WTC11 (cell line): ENCODE results near the gene FRRS1. TPM values are rescaled to one million over a fixed set of nuclear protein-coding genes. Genes with fewer than 3 reads are reported as not detected.

Experiments used
- ATAC-seq: fragments of 200-7000 bp; cut with Tn5 transposase; 2 replicates; pipeline ENCODE4 v1.10.0; 2021; ENCODE audit warnings: mild to moderate bottlenecking, moderate library complexity
- CTCF ChIA-PET: fragments of 300-600 bp; sonication (Branson Sonifier 250); formaldehyde crosslinking; loops from one replicate; lab custom pipeline; 2021; ENCODE audit warnings: antibody characterized with exemption; lab: Charles Lee
- POLR2A ChIA-PET: fragments of 350-600 bp; sonication (Branson Sonifier 250); formaldehyde crosslinking; loops from one replicate; lab custom pipeline; 2021; ENCODE audit warnings: antibody characterized with exemption; lab: Charles Lee
- DNase-seq: peaks from one replicate; pipeline ENCODE4 v3.0.0; 2021; ENCODE audit warnings: low spot score
- H3K27ac Mint-ChIP-seq: 2 replicates; pipeline ENCODE4 v1.8.0; 2021; ENCODE audit warnings: mixed read lengths
- H3K27me3 Mint-ChIP-seq: 2 replicates; pipeline ENCODE4 v1.8.0; 2021; ENCODE audit warnings: low read depth, mild to moderate bottlenecking, moderate library complexity, mixed read lengths
- H3K36me3 Mint-ChIP-seq: 2 replicates; pipeline ENCODE4 v1.8.0; 2021; ENCODE audit warnings: mixed read lengths
- H3K4me1 Mint-ChIP-seq: 2 replicates; pipeline ENCODE4 v1.8.0; 2022; ENCODE audit warnings: mixed read lengths
- H3K4me3 Mint-ChIP-seq: 2 replicates; pipeline ENCODE4 v1.8.0; 2021; ENCODE audit warnings: mild to moderate bottlenecking, moderate library complexity, mixed read lengths
- H3K9me3 Mint-ChIP-seq: 2 replicates; pipeline ENCODE4 v1.8.0; 2021; ENCODE audit warnings: mixed read lengths
- EMX1 ChIP-seq: fragments of 250-450 bp; sonication (Bioruptor Pico); IDR thresholded peaks from 2 replicates; pipeline ENCODE4 v1.8.0; 2021; ENCODE audit warnings: mild to moderate bottlenecking
- ETV6 ChIP-seq: sonication (generic); formaldehyde crosslinking; IDR thresholded peaks from 2 replicates; pipeline ENCODE4 v1.8.1; 2022; ENCODE audit warnings: mild to moderate bottlenecking, missing genetic modification reagents
- KAT7 ChIP-seq: sonication (generic); formaldehyde crosslinking; IDR thresholded peaks from 2 replicates; pipeline ENCODE4 v1.8.1; 2023; ENCODE audit warnings: missing genetic modification reagents, mild to moderate bottlenecking, borderline replicate concordance
- NFATC4 ChIP-seq: fragments of 250-450 bp; sonication (Bioruptor Pico); IDR thresholded peaks from 2 replicates; pipeline ENCODE4 v1.9.0; 2021; ENCODE audit warnings: mild to moderate bottlenecking
- NFE2L1 ChIP-seq: sonication (generic); formaldehyde crosslinking; IDR thresholded peaks from 2 replicates; pipeline ENCODE4 v1.8.1; 2023; ENCODE audit warnings: missing genetic modification reagents
- NFYB ChIP-seq: sonication (generic); formaldehyde crosslinking; conservative IDR thresholded peaks from 2 replicates; pipeline ENCODE4 v1.8.0; 2022; ENCODE audit warnings: low read depth, missing genetic modification reagents
- NR3C1 ChIP-seq: sonication (generic); formaldehyde crosslinking; conservative IDR thresholded peaks from 2 replicates; pipeline ENCODE4 v1.8.1; 2023; ENCODE audit warnings: low read depth, mild to moderate bottlenecking, missing genetic modification reagents
- PRRX2 ChIP-seq: fragments of 250-450 bp; sonication (Bioruptor Pico); IDR thresholded peaks from 2 replicates; pipeline ENCODE4 v1.8.0; 2021; ENCODE audit warnings: mild to moderate bottlenecking
- ZNF396 ChIP-seq: fragments of 250-450 bp; sonication (Bioruptor Pico); IDR thresholded peaks from 2 replicates; pipeline ENCODE4 v1.8.0; 2021; ENCODE audit warnings: mild to moderate bottlenecking, moderate library complexity, borderline replicate concordance
- ZNF416 ChIP-seq: fragments of 250-450 bp; sonication (Bioruptor Pico); IDR thresholded peaks from 2 replicates; pipeline ENCODE4 v1.9.0; 2021; ENCODE audit warnings: mild to moderate bottlenecking, inconsistent platforms
- total RNA-seq: library from RNA; stranded (reverse); gene quantifications from 3 replicates; pipeline ENCODE4 v1.2.3, GENCODE V29; 2021
- TF ChIP-seq, protein P1 (sequence below): fragments of 250-450 bp; sonication (Bioruptor Pico); IDR thresholded peaks from 2 replicates; pipeline ENCODE4 v1.9.0; 2021; ENCODE audit warnings: moderate library complexity, mild to moderate bottlenecking, inconsistent platforms, borderline replicate concordance
- TF ChIP-seq, protein P2 (sequence below): fragments of 250-450 bp; sonication (Bioruptor Pico); IDR thresholded peaks from 2 replicates; pipeline ENCODE4 v1.9.0; 2021; ENCODE audit warnings: mild to moderate bottlenecking
- TF ChIP-seq, protein P3 (sequence below): sonication (generic); formaldehyde crosslinking; conservative IDR thresholded peaks from 2 replicates; pipeline ENCODE4 v1.8.1; 2023; ENCODE audit warnings: mild to moderate bottlenecking, low read depth, missing genetic modification reagents, moderate library complexity
- TF ChIP-seq, protein P4 (sequence below): sonication (generic); formaldehyde crosslinking; IDR thresholded peaks from 2 replicates; pipeline ENCODE4 v1.8.0; 2022; ENCODE audit warnings: mild to moderate bottlenecking, missing genetic modification reagents
- TF ChIP-seq, protein P5 (sequence below): sonication (generic); formaldehyde crosslinking; IDR thresholded peaks from 2 replicates; pipeline ENCODE4 v1.8.1; 2023; ENCODE audit warnings: mild to moderate bottlenecking, moderate library complexity, missing genetic modification reagents
- TF ChIP-seq, protein P6 (sequence below): fragments of 250-450 bp; sonication (Bioruptor Pico); IDR thresholded peaks from 2 replicates; pipeline ENCODE4 v1.8.0; 2021; ENCODE audit warnings: mild to moderate bottlenecking

Gene FRRS1
- total RNA-seq, 1 experiment from 2014 or later = 6.2 TPM

DNA sequence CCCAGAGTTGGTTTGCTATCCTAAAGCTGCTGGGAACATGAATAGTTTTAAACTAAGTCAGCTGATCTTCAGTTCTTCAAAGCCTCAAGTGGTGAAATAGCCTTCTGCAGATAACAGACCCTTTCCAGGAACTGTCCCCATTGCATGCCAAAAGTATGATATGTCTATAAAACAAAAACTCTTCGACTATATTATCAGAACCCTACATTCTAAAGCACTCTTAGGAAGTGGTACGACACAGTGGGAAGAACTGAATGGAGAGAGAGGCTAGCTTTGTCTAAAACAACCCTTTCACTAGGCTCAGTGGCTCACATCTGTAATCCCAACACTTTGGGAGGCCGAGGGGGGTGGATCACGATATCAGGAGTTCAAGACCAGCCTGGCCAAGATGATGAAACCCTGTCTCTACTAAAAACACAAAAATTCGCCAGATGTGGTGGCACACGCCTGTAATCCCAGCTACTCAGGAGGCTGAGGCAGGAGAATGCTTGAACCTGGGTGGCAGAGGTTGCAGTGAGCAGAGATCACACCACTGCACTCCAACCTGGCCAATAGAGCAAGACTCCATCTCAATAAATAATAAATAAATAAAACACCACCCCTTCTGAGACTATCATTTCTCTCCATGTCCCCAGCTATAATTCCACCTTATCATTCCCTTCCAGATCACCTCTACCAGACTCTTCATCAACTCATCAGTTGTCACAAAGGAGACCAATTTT, 2.2 kb upstream of the FRRS1 start:
- no peak overlapping the region for H3K4me3 Mint-ChIP-seq
- H3K27me3 Mint-ChIP-seq = peaks cover 18% of the 10 kb centered on the region
- ChIA-PET CTCF (no interaction called here), POLR2A (no interaction called here)
- peaks cover 21% of the 10 kb centered on the region for H3K4me1 Mint-ChIP-seq
- no peak for TF ChIP-seq PRRX2 (CRISPR knock-in tag)
- TF ChIP-seq, protein P1, sequence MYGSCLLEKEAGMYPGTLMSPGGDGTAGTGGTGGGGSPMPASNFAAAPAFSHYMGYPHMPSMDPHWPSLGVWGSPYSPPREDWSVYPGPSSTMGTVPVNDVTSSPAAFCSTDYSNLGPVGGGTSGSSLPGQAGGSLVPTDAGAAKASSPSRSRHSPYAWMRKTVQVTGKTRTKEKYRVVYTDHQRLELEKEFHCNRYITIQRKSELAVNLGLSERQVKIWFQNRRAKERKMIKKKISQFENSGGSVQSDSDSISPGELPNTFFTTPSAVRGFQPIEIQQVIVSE (CRISPR knock-in tag) = no peak
- no peak for TF ChIP-seq NFE2L1 (CRISPR knock-in tag)
- no peaks in the 10 kb centered on the region for H3K9me3 Mint-ChIP-seq
- H3K36me3 Mint-ChIP-seq = no peaks in the 10 kb centered on the region
- no peak for DNase-seq
- no peak overlapping the region for H3K27ac Mint-ChIP-seq
- no peak for ATAC-seq

DNA sequence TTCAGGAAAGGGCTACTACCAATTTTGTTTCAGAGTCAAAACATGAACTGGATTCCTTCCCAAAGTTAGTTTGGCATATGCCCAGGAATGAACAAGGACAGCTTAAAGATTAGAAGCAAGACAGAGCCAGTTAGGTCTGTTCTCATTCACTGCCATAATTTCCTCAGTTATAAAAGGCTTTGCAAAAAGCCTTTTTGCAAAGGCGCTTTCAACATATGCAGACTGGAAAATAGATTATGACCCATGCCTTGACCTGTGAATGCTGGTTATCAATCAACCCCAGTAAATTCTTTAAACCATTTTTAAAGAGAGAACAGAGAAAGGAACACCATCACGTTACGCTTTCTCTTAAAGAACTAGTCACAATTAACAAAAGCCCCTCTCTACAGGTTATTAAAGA, 1.7 kb upstream of the FRRS1 start:
- no peaks in the 10 kb centered on the region for H3K9me3 Mint-ChIP-seq
- no peak for ATAC-seq
- no peak overlapping the region for H3K4me3 Mint-ChIP-seq
- TF ChIP-seq, protein P2, sequence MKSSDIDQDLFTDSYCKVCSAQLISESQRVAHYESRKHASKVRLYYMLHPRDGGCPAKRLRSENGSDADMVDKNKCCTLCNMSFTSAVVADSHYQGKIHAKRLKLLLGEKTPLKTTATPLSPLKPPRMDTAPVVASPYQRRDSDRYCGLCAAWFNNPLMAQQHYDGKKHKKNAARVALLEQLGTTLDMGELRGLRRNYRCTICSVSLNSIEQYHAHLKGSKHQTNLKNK (CRISPR knock-in tag) = no peak
- TF ChIP-seq NFYB (CRISPR knock-in tag) = no peak
- no peak for TF ChIP-seq KAT7 (CRISPR knock-in tag)
- TF ChIP-seq ZNF416 = no peak
- TF ChIP-seq, protein P3, sequence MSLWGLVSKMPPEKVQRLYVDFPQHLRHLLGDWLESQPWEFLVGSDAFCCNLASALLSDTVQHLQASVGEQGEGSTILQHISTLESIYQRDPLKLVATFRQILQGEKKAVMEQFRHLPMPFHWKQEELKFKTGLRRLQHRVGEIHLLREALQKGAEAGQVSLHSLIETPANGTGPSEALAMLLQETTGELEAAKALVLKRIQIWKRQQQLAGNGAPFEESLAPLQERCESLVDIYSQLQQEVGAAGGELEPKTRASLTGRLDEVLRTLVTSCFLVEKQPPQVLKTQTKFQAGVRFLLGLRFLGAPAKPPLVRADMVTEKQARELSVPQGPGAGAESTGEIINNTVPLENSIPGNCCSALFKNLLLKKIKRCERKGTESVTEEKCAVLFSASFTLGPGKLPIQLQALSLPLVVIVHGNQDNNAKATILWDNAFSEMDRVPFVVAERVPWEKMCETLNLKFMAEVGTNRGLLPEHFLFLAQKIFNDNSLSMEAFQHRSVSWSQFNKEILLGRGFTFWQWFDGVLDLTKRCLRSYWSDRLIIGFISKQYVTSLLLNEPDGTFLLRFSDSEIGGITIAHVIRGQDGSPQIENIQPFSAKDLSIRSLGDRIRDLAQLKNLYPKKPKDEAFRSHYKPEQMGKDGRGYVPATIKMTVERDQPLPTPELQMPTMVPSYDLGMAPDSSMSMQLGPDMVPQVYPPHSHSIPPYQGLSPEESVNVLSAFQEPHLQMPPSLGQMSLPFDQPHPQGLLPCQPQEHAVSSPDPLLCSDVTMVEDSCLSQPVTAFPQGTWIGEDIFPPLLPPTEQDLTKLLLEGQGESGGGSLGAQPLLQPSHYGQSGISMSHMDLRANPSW = no peak
- TF ChIP-seq ZNF396 (CRISPR knock-in tag) = no peak
- TF ChIP-seq, protein P4, sequence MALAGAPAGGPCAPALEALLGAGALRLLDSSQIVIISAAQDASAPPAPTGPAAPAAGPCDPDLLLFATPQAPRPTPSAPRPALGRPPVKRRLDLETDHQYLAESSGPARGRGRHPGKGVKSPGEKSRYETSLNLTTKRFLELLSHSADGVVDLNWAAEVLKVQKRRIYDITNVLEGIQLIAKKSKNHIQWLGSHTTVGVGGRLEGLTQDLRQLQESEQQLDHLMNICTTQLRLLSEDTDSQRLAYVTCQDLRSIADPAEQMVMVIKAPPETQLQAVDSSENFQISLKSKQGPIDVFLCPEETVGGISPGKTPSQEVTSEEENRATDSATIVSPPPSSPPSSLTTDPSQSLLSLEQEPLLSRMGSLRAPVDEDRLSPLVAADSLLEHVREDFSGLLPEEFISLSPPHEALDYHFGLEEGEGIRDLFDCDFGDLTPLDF = no peak
- no peak for TF ChIP-seq NR3C1 (CRISPR knock-in tag)
- TF ChIP-seq ETV6 (CRISPR knock-in tag) = no peak
- TF ChIP-seq, protein P5, sequence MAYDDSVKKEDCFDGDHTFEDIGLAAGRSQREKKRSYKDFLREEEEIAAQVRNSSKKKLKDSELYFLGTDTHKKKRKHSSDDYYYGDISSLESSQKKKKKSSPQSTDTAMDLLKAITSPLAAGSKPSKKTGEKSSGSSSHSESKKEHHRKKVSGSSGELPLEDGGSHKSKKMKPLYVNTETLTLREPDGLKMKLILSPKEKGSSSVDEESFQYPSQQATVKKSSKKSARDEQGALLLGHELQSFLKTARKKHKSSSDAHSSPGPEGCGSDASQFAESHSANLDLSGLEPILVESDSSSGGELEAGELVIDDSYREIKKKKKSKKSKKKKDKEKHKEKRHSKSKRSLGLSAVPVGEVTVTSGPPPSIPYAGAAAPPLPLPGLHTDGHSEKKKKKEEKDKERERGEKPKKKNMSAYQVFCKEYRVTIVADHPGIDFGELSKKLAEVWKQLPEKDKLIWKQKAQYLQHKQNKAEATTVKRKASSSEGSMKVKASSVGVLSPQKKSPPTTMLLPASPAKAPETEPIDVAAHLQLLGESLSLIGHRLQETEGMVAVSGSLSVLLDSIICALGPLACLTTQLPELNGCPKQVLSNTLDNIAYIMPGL (CRISPR knock-in tag) = no peak
- TF ChIP-seq EMX1 (CRISPR knock-in tag) = no peak
- no peak for TF ChIP-seq NFATC4 (CRISPR knock-in tag)
- TF ChIP-seq, protein P6, sequence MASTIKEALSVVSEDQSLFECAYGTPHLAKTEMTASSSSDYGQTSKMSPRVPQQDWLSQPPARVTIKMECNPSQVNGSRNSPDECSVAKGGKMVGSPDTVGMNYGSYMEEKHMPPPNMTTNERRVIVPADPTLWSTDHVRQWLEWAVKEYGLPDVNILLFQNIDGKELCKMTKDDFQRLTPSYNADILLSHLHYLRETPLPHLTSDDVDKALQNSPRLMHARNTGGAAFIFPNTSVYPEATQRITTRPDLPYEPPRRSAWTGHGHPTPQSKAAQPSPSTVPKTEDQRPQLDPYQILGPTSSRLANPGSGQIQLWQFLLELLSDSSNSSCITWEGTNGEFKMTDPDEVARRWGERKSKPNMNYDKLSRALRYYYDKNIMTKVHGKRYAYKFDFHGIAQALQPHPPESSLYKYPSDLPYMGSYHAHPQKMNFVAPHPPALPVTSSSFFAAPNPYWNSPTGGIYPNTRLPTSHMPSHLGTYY (CRISPR knock-in tag) = no peak
- TF ChIP-seq, all 79 proteins: peak for 0
- CTCF ChIA-PET = interaction anchor here (0.8 kb wide), 1 partner anchor 11 kb away, joined by 3 read pairs; no protein-coding TSS in a partner anchor
- POLR2A ChIA-PET = no interaction called here
- no peak for DNase-seq
- Mint-ChIP-seq H3K27ac (no peak overlapping the region; the same call in 1 of the 2 replicates), H3K4me1 (peaks cover 21% of the 10 kb centered on the region), H3K36me3 (no peaks in the 10 kb centered on the region), H3K27me3 (peaks cover 18% of the 10 kb centered on the region)
